Right cardiac atrium (tissue), 5 donors: ENCODE data around the gene NRM. TPM values are rescaled to one million over a fixed set of nuclear protein-coding genes. Genes with fewer than 3 reads are reported as not detected.
A peak's percentile ranks its signal among the peaks of the same experiment; 100 is the strongest.
"Not testable (repeated sequence)": the region's sequence is repeated elsewhere in the genome, so short reads cannot be mapped to it uniquely, and the experiment has no call there.

Experiments
- ATAC-seq, 2 donors: fragments of 200-7000 bp; cut with Tn5 transposase; one replicate each; pipeline versions ENCODE4 v1.8.0 to v1.9.1; 2020; ENCODE audit warnings: moderate library complexity in 2 of 2, mild to moderate bottlenecking in 1 of 2
- DNase-seq, 3 donors: peaks; one replicate each; pipeline ENCODE4 v3.0.0-alpha.2; 2020
- H3K27ac ChIP-seq: one replicate; pipeline ENCODE4 v1.5.1; 2013; ENCODE audit warnings: mild to moderate bottlenecking, low read length, control low read depth, moderate library complexity
- H3K27me3 ChIP-seq: one replicate; pipeline ENCODE4 v1.6.1; 2013; ENCODE audit not compliant: control insufficient read depth, insufficient read depth
- H3K4me1 ChIP-seq: one replicate; pipeline ENCODE4 v1.6.1; 2013; ENCODE audit warnings: low read length; ENCODE audit not compliant: control insufficient read depth, insufficient read depth
- H3K4me3 ChIP-seq: one replicate; pipeline ENCODE4 v1.5.1; 2013; ENCODE audit warnings: low read length, control low read depth
- H3K9me3 ChIP-seq: one replicate; pipeline ENCODE4 v1.6.1; 2013; ENCODE audit warnings: low read length; ENCODE audit not compliant: control insufficient read depth
- WGBS: extraction: QIAGEN DNeasy Blood & Tissue Kit; methylation state at CpG from one replicate; pipeline ENCODE4 v1.1.7; 2013; 5-methylcytosine and 5-hydroxymethylcytosine counted together
- intact Hi-C, 4 donors: fragments of 100-400 bp; cut with DNase I; formaldehyde crosslinking; loops; one replicate each; pipeline versions ENCODE4 v1.11.0 to v1.14.0; 2022 to 2023
- polyA plus RNA-seq: library from polyadenylated mRNA; stranded (reverse); fragments of 200-250 nt; gene quantifications from one replicate; pipeline ENCODE4 v1.2.3, GENCODE V29; 2013
- total RNA-seq, 4 donors: library from RNA; stranded (reverse); fragmentation: NEBNext Ultra II Directional; extraction: Animal tissue kit (Norgen Biotek cat#: 25700); gene quantifications; one replicate each; pipeline ENCODE4 v1.2.1, GENCODE V29; 2021
- donor health status: healthy with polysubstance abuse.
- donor health status: DM: no; HTN: yes; CAD: no.
- donor health status: DM: no; HTN: no; CAD: no.
- donor health status: DM: no; HTN: yes; CAD: no; lungs with severe emphysema.
- donor health status: DM: yes; HTN: yes; CAD: no.

The NRM gene
- total and polyA plus RNA-seq, 5 donors, result 2.5 to 5.8 (median 5.3) TPM

DNA sequence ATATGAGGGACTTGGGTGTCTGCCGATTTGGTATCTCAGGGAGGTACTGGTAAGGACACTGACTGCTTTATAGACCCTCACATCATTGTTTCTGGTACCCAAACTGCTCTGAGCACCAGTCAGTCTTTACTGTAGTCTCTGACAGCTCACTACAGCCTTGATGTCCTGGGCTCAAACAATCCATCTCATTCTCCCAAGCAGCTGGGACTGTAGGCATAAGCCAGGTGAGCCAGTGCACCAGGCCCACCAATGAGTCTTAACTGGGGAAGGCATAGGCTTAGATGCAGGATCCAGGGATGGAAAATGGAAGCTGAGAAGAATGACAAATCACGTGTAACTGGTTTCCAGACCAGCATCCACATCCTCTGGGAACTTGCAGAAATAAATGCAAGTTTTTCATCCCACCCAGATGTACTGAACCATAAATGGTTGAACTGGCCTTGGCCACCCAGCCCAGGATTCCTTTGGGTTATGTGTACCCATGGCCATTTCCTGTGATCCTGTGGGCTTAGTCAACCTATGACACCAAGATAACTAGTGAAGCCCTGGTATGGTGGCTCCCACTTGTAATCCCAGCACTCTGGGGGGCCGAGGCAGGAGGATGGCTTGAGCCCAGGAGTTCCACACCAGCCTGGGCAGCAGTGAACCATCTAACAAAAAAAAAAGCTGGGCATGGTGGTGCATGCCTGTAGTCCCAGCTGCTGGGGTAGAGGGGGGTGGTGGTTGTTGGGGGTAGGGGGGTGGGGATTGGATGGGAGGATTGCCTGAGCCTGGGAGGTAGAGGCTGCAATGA is 35.1 kb upstream of the NRM start:
- WGBS, result 52% methylated on average over 3 of the region's 3 CpGs
- intact Hi-C loops, result no loop called here

GRCh38 chr6:30724906-30725667 is 34.3 kb upstream of the NRM start:
- no peak overlapping the region for H3K4me3 ChIP-seq
- no peaks in the 10 kb centered on the region for H3K9me3 ChIP-seq
- H3K4me1 ChIP-seq, result peaks cover 3% of the 10 kb centered on the region
- no peaks in the 10 kb centered on the region for H3K27me3 ChIP-seq
- no peak for ATAC-seq
- intact Hi-C loops, result no loop called here
- WGBS, result 29% methylated on average over 6 of the region's 6 CpGs
- no peak for DNase-seq
- no peak overlapping the region for H3K27ac ChIP-seq

More for the DNA sequence above, 35.1 kb upstream of the NRM start:
- no peak overlapping the region for H3K27ac ChIP-seq
- peaks cover 3% of the 10 kb centered on the region for H3K4me1 ChIP-seq
- no peaks in the 10 kb centered on the region for H3K9me3 ChIP-seq
- DNase-seq (no peak), ATAC-seq (no peak)
- H3K27me3 ChIP-seq, result no peaks in the 10 kb centered on the region
- H3K4me3 ChIP-seq, result no peak overlapping the region

- H3K4me3 ChIP-seq, DNase-seq, H3K9me3 ChIP-seq, H3K4me1 ChIP-seq, ATAC-seq, H3K27ac ChIP-seq, H3K27me3 ChIP-seq: not testable (repeated sequence)
- WGBS, result 46% methylated on average over 29 of the region's 29 CpGs
- intact Hi-C loops, result loop anchor here in 3 of 4 donors (2.0 kb wide), 3 partner anchors 39 to 45 kb away; no protein-coding TSS in a partner anchor
These were observed 33.3 kb upstream of the NRM start for GRCh38 chr6:30723843-30724741.

GRCh38 chr6:30723159-30723842 is 32.5 kb upstream of the NRM start:
- 49% methylated on average over 16 of the region's 16 CpGs for WGBS
- not testable (repeated sequence) for H3K27ac ChIP-seq, H3K27me3 ChIP-seq, DNase-seq, H3K4me3 ChIP-seq, ATAC-seq, H3K4me1 ChIP-seq, H3K9me3 ChIP-seq
- intact Hi-C loops, result loop anchor here in 3 of 4 donors (2.0 kb wide), 3 partner anchors 38 to 44 kb away; no protein-coding TSS in a partner anchor

- H3K9me3 ChIP-seq, result no peaks in the 10 kb centered on the region
- H3K27me3 ChIP-seq, result no peaks in the 10 kb centered on the region
- peak; percentile 74 to 92 (median 92) for DNase-seq
- ATAC-seq, result peak; percentile 0 to 1
- WGBS, result 12% methylated on average over 27 of the region's 27 CpGs
- peak overlapping the region; percentile 96 for H3K27ac ChIP-seq
- no peak overlapping the region for H3K4me3 ChIP-seq
- H3K4me1 ChIP-seq, result peaks cover 3% of the 10 kb centered on the region
- intact Hi-C loops, result loop anchor here (1.0 to 2.0 kb wide), 4 partner anchors 38 to 44 kb away; no protein-coding TSS in a partner anchor
These were observed 31.7 kb upstream of the NRM start for GRCh38 chr6:30722280-30723112.

GRCh38 chr6:30722025-30722279 is 31.2 kb upstream of the NRM start:
- not testable (repeated sequence) for H3K27me3 ChIP-seq, H3K4me1 ChIP-seq, ATAC-seq, H3K9me3 ChIP-seq
- DNase-seq, result peak; percentile 58 to 66 (median 64)
- WGBS, result 9% methylated on average over 10 of the region's 10 CpGs
- Histone ChIP-seq H3K27ac (peak overlapping the region; percentile 96), H3K4me3 (peak overlapping the region; percentile 98)
- intact Hi-C loops, result loop anchor here (1.0 to 2.0 kb wide), 4 partner anchors 37 to 43 kb away; no protein-coding TSS in a partner anchor

DNA sequence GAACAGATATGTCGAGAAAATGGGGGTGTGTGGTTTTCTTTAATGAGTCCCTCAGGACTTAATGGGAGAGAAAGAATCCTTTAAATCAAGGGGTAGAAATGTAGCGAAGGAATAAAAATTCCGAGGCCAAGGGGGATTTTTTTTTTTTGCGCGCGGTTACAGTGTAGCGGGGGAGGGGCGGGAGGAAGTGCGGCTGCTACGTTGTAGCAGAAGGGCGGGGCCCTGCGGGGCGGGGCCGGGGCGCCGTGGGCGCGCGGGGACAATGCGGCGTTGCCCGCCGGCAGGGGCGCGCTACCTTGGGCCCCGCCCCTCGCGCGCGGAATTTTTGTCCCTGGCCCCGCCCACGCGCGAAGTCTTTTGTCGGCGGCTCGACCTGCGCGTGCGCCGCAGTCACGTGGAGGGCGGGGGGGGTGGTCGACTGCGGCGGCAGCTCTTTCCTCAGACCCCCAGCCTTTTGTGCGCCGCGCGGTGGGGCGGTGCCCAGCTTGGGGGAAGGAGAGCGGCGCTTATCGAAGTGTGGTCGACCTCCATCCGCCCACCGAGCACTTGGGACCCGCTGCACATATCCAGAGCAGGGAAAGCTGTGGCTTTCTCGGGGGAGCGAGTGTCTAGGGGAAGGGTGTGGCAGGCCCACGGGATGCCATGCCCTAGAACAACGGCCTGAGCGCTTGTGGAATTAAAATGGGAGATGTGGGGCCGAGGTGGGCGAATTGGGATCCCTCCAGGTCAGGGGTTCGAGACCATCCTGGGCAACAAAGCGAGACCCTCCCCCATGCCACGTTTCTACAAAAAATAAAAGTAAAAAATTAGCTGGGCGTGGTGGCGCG is 30.6 kb upstream of the NRM start:
- intact Hi-C loops, result loop anchor here (1.0 to 2.0 kb wide), 5 partner anchors 35 to 43 kb away; partner anchors contain the start of gene PPP1R18 (in 1 of the 4)
- H3K9me3 ChIP-seq, result no peaks in the 10 kb centered on the region
- DNase-seq, result peak; percentile 94 to 98 (median 97)
- H3K27ac ChIP-seq, result peak overlapping the region; percentile 96
- H3K4me3 ChIP-seq, result peak overlapping the region; percentile 98
- under 1% methylated on average over 71 of the region's 71 CpGs for WGBS
- H3K4me1 ChIP-seq, result peaks cover 3% of the 10 kb centered on the region
- no peaks in the 10 kb centered on the region for H3K27me3 ChIP-seq
- ATAC-seq, result peak; percentile 77 to 79

DNA sequence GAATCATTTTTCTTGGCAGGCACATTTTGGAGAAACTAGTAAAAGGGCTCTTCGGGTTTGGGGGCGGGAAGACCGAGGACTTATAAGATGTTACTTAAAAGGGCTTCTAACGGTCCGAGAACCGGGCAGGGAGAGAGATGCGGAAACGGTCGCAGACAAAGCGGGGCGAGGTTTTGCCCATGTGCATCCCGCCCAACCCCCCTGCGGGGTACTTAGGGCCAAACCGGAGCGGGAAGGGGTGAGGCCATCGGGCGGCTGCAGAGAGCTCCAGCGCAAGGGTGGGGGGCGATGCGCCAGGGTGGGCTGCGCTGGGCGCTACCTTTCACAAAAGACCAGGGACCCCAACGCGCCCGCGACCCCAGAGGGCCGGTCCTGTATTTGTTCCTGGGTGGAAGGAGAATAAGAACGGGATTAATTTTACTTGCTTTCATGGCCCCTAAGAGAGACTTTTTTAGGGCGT is 30.0 kb upstream of the NRM start:
- H3K27ac ChIP-seq, result peak overlapping the region; percentile 91
- intact Hi-C loops, result loop anchor here in 1 of 4 donors (2.0 kb wide), 1 partner anchor 34 kb away; the partner anchor contains the start of gene PPP1R18
- no peaks in the 10 kb centered on the region for H3K27me3 ChIP-seq
- H3K4me1 ChIP-seq, result peaks cover 3% of the 10 kb centered on the region
- DNase-seq (peak; percentile 83 to 89 (median 88)), ATAC-seq (peak; percentile 3 to 33)
- H3K4me3 ChIP-seq, result peak overlapping the region; percentile 98
- under 1% methylated on average over 29 of the region's 29 CpGs for WGBS
- no peaks in the 10 kb centered on the region for H3K9me3 ChIP-seq
